Measurements from ENCODE around the gene KANSL1L.

GRCh38 chr2:210179351-210179990 is 8.3 kb upstream of the KANSL1L start:
- TF ChIP-seq RAD21 (IDR thresholded peaks at IDR 0.05; ENCODE audit: low read depth) (no peak), MAX (IDR thresholded peaks at IDR 0.05) (no peak), CEBPB (IDR thresholded peaks at IDR 0.05) (no peak)
- TF ChIP-seq, protein P1, sequence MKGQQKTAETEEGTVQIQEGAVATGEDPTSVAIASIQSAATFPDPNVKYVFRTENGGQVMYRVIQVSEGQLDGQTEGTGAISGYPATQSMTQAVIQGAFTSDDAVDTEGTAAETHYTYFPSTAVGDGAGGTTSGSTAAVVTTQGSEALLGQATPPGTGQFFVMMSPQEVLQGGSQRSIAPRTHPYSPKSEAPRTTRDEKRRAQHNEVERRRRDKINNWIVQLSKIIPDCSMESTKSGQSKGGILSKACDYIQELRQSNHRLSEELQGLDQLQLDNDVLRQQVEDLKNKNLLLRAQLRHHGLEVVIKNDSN (IDR thresholded peaks at IDR 0.05), result no peak
